HEK293 (cell line): ENCODE data around the gene KIFC1.

ENCODE experiments used
- GLI4 ChIP-seq: fragments of 450-650 bp; formaldehyde crosslinking; IDR thresholded peaks from 2 replicates; pipeline ENCODE4 v1.5.1; 2016; ENCODE audit warnings: missing biosample characterization, missing genetic modification characterization
- KLF16 ChIP-seq: fragments of 450-650 bp; formaldehyde crosslinking; IDR thresholded peaks from 2 replicates; pipeline ENCODE4 v1.5.1; 2017; ENCODE audit warnings: missing biosample characterization, missing genetic modification characterization
- KLF7 ChIP-seq: fragments of 450-650 bp; formaldehyde crosslinking; IDR thresholded peaks from 2 replicates; pipeline ENCODE4 v1.5.1; 2016; ENCODE audit warnings: missing biosample characterization, missing genetic modification characterization, borderline replicate concordance
- PRDM10 ChIP-seq: fragments of 450-650 bp; formaldehyde crosslinking; IDR thresholded peaks from 2 replicates; pipeline ENCODE4 v1.5.1; 2016; ENCODE audit warnings: missing biosample characterization, missing genetic modification characterization
- RBAK ChIP-seq: fragments of 450-650 bp; formaldehyde crosslinking; IDR thresholded peaks from 2 replicates; pipeline ENCODE4 v1.5.1; 2016; ENCODE audit warnings: missing biosample characterization, missing genetic modification characterization
- TCF7L2 ChIP-seq: IDR thresholded peaks from 2 replicates; pipeline ENCODE4 v1.6.1; 2011; ENCODE audit warnings: low read depth, mild to moderate bottlenecking, inconsistent platforms, low read length, moderate library complexity, borderline replicate concordance
- TSHZ1 ChIP-seq: fragments of 450-650 bp; formaldehyde crosslinking; IDR thresholded peaks from 2 replicates; pipeline ENCODE4 v1.5.1; 2016; ENCODE audit warnings: missing biosample characterization, missing genetic modification characterization, borderline replicate concordance
- ZBTB20 ChIP-seq: fragments of 450-650 bp; formaldehyde crosslinking; IDR thresholded peaks from 2 replicates; pipeline ENCODE4 v1.5.1; 2016; ENCODE audit warnings: missing biosample characterization, missing genetic modification characterization
- ZBTB21 ChIP-seq: fragments of 450-650 bp; formaldehyde crosslinking; IDR thresholded peaks from 2 replicates; pipeline ENCODE4 v1.5.1; 2017; ENCODE audit warnings: missing biosample characterization, missing genetic modification characterization
- ZBTB26 ChIP-seq: fragments of 450-650 bp; formaldehyde crosslinking; optimal IDR thresholded peaks from 2 replicates; pipeline ENCODE3; 2016; ENCODE audit warnings: missing biosample characterization, mild to moderate bottlenecking, missing genetic modification characterization
- ZFP3 ChIP-seq: fragments of 450-650 bp; formaldehyde crosslinking; IDR thresholded peaks from 2 replicates; pipeline ENCODE4 v1.5.1; 2016; ENCODE audit warnings: low read depth, missing biosample characterization, missing genetic modification characterization
- ZNF132 ChIP-seq: fragments of 450-650 bp; formaldehyde crosslinking; IDR thresholded peaks from 2 replicates; pipeline ENCODE4 v1.5.1; 2017; ENCODE audit warnings: missing biosample characterization, missing genetic modification characterization, borderline replicate concordance
- ZNF169 ChIP-seq: fragments of 450-650 bp; formaldehyde crosslinking; IDR thresholded peaks from 2 replicates; pipeline ENCODE4 v1.5.1; 2016; ENCODE audit warnings: missing biosample characterization, missing genetic modification characterization
- ZNF24 ChIP-seq: fragments of 450-650 bp; formaldehyde crosslinking; IDR thresholded peaks from 2 replicates; pipeline ENCODE4 v1.5.1; 2016; ENCODE audit warnings: missing biosample characterization, missing genetic modification characterization
- ZNF280D ChIP-seq: fragments of 450-650 bp; formaldehyde crosslinking; IDR thresholded peaks from 2 replicates; pipeline ENCODE4 v1.5.1; 2016; ENCODE audit warnings: missing biosample characterization, missing genetic modification characterization
- ZNF354C ChIP-seq: fragments of 450-650 bp; formaldehyde crosslinking; IDR thresholded peaks from 2 replicates; pipeline ENCODE4 v1.5.1; 2016; ENCODE audit warnings: missing biosample characterization, missing genetic modification characterization, low read depth, borderline replicate concordance
- ZNF488 ChIP-seq: fragments of 450-650 bp; formaldehyde crosslinking; IDR thresholded peaks from 2 replicates; pipeline ENCODE4 v1.5.1; 2016; ENCODE audit warnings: missing biosample characterization, missing genetic modification characterization
- ZNF548 ChIP-seq: fragments of 450-650 bp; formaldehyde crosslinking; IDR thresholded peaks from 2 replicates; pipeline ENCODE4 v1.5.1; 2016; ENCODE audit warnings: missing biosample characterization, missing genetic modification characterization
- ZNF623 ChIP-seq: fragments of 450-650 bp; formaldehyde crosslinking; IDR thresholded peaks from 2 replicates; pipeline ENCODE4 v1.5.1; 2016; ENCODE audit warnings: missing biosample characterization, missing genetic modification characterization
- ZNF624 ChIP-seq: fragments of 450-650 bp; formaldehyde crosslinking; IDR thresholded peaks from 2 replicates; pipeline ENCODE4 v1.5.1; 2017; ENCODE audit warnings: missing biosample characterization, missing genetic modification characterization
- ZNF626 ChIP-seq: fragments of 450-650 bp; sonication (Bioruptor Pico); formaldehyde crosslinking; IDR thresholded peaks from 2 replicates; pipeline ENCODE4 v1.5.1; 2018; ENCODE audit warnings: missing biosample characterization, missing genetic modification characterization, inconsistent platforms
- ZNF645 ChIP-seq: fragments of 450-650 bp; formaldehyde crosslinking; IDR thresholded peaks from 2 replicates; pipeline ENCODE4; 2016; ENCODE audit warnings: missing biosample characterization, missing genetic modification characterization
- ZNF837 ChIP-seq: fragments of 450-650 bp; formaldehyde crosslinking; IDR thresholded peaks from 2 replicates; pipeline ENCODE4 v1.5.1; 2016; ENCODE audit warnings: missing biosample characterization, missing genetic modification characterization
- ZSCAN18 ChIP-seq: fragments of 450-650 bp; formaldehyde crosslinking; IDR thresholded peaks from 2 replicates; pipeline ENCODE4 v1.5.1; 2016; ENCODE audit warnings: missing biosample characterization, missing genetic modification characterization

The KIFC1 gene

GRCh38 chr6:33425668-33426577, 34.3 kb downstream of the KIFC1 start (continued):
- peak; percentile 82 for TF ChIP-seq PRDM10 (tag by site-specific recombination)
- TF ChIP-seq ZBTB21: no peak
- TF ChIP-seq ZNF169 (tag by site-specific recombination): no peak
- TF ChIP-seq ZNF626 (tag by site-specific recombination): no peak
- TF ChIP-seq KLF16 (tag by site-specific recombination): peak; percentile 85
- TF ChIP-seq TCF7L2: no peak
- no peak for TF ChIP-seq ZNF837 (tag by site-specific recombination)
- TF ChIP-seq ZNF132 (tag by site-specific recombination): no peak
- TF ChIP-seq TSHZ1 (tag by site-specific recombination): no peak
- TF ChIP-seq KLF7 (tag by site-specific recombination): peak; percentile 18; the same call in 1 of the 2 replicates
- TF ChIP-seq ZSCAN18 (tag by site-specific recombination): no peak
- TF ChIP-seq ZNF645 (tag by site-specific recombination): no peak
- TF ChIP-seq ZFP3: no peak
- peak; percentile 65 for TF ChIP-seq ZBTB26 (tag by site-specific recombination)
- TF ChIP-seq ZBTB20 (tag by site-specific recombination): no peak
- TF ChIP-seq ZNF488 (tag by site-specific recombination): no peak
- no peak for TF ChIP-seq ZNF548 (tag by site-specific recombination)
- no peak for TF ChIP-seq ZNF280D
- no peak for TF ChIP-seq GLI4 (tag by site-specific recombination)
- no peak for TF ChIP-seq ZNF623
- no peak for TF ChIP-seq RBAK (tag by site-specific recombination)
- no peak for TF ChIP-seq ZNF354C (tag by site-specific recombination)
- no peak for TF ChIP-seq ZNF24 (tag by site-specific recombination)
- TF ChIP-seq ZNF624 (tag by site-specific recombination): no peak
